ENCODE results near the gene KRTAP1-4.
"Not testable (repeated sequence)": the region's sequence is repeated elsewhere in the genome, so short reads cannot be mapped to it uniquely, and the experiment has no call there.

Gene KRTAP1-4

DNA sequence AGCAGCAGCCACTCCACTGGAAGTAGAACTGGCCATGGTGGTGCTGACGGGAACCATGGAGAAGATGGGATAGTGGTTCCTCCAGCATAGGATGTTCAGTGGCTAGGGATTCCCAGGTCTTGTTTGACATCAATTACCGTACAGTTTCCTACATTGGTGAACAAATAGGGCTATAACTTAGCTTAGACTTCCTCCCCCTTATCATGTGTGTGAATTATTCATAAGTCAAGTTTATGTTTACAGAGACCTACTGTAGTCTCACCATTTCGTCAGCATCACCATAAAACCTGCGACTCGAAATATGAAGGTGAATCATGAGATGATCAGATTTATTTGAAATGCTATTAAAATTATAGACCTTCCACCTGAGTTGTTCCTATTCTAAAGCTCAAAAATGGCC, 28.7 kb upstream of the KRTAP1-4 start:
- H3K27ac ChIP-seq, result no peak overlapping the region

DNA sequence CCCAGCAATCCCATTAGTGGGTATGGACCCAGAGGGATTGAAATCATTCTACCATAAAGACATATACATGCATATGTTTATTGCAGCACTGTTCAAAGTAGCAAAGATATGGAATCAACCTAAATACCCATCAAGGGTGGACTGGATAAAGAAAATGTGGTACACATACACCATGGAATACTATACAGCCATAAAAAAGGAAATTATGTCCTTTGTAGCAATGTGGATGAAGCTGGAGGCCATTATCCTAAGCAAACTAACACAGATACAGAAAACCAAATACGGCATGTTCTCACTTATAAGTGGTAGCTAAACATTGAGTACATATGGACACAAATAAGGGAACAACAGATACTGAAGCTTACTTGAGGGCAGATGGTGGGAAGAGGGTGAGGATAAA, 27.6 kb upstream of the KRTAP1-4 start:
- Histone ChIP-seq H3K4me3 (no peak overlapping the region), H3K27ac (no peak overlapping the region)
- DNase-seq (ENCODE audit: low spot score), result no peak
- TF ChIP-seq, protein P1, sequence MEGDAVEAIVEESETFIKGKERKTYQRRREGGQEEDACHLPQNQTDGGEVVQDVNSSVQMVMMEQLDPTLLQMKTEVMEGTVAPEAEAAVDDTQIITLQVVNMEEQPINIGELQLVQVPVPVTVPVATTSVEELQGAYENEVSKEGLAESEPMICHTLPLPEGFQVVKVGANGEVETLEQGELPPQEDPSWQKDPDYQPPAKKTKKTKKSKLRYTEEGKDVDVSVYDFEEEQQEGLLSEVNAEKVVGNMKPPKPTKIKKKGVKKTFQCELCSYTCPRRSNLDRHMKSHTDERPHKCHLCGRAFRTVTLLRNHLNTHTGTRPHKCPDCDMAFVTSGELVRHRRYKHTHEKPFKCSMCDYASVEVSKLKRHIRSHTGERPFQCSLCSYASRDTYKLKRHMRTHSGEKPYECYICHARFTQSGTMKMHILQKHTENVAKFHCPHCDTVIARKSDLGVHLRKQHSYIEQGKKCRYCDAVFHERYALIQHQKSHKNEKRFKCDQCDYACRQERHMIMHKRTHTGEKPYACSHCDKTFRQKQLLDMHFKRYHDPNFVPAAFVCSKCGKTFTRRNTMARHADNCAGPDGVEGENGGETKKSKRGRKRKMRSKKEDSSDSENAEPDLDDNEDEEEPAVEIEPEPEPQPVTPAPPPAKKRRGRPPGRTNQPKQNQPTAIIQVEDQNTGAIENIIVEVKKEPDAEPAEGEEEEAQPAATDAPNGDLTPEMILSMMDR (IDR thresholded peaks at IDR 0.05), result no peak

More for the DNA sequence above, 28.7 kb upstream of the KRTAP1-4 start:
- TF ChIP-seq, protein P1 (IDR thresholded peaks at IDR 0.05), result no peak
- DNase-seq (ENCODE audit: low spot score), result no peak
- no peak overlapping the region for H3K4me3 ChIP-seq

DNA sequence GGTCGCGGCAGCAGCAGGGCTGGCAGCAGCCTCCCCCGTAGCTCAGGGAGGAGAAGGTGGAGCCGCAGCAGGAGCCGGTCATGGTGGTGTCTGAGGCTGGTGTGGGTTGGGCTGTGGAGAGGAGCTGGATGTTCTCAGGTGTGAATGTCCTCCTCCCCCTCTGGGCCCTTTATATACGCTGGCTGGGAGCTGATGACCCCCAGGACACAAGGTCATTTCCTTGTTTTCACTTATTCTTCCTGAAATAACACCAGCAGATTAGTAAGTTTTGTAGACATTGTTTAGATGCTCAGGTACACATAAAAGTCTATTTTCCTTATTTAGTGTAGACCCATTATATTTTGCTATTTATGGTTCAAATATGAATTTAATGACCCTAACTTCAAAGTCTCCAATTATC, 25.1 kb upstream of the KRTAP1-4 start, which contains the start of gene KRTAP2-2:
TSS of gene KRTAP2-2 (minus strand) at position 101 of the 400 bp plus-strand sequence. CDS start at position 82, 19 bp downstream.
- DNase-seq (ENCODE audit: low spot score); H3K27ac ChIP-seq; H3K4me3 ChIP-seq: not testable (repeated sequence)

DNA sequence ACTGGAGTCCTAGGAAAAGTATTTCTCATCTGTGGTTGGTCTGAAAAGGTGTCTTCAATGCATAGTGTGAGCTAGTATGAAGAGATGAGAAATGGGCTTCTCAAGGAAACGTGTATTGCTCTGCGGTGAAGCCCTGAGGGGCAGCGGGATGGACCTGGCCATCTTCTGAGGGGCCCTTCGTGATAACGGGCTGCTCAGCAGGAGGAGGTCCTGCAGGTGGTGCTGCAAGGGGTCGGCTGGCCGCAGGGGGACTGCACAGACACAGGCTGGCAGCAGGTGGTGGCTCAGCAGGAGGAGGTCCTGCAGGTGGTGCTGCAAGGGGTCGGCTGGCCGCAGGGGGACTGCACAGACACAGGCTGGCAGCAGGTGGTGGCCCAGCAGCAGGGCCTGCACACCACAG, 24.6 kb upstream of the KRTAP1-4 start:
- not testable (repeated sequence) for DNase-seq (ENCODE audit: low spot score); H3K27ac ChIP-seq; H3K4me3 ChIP-seq

DNA sequence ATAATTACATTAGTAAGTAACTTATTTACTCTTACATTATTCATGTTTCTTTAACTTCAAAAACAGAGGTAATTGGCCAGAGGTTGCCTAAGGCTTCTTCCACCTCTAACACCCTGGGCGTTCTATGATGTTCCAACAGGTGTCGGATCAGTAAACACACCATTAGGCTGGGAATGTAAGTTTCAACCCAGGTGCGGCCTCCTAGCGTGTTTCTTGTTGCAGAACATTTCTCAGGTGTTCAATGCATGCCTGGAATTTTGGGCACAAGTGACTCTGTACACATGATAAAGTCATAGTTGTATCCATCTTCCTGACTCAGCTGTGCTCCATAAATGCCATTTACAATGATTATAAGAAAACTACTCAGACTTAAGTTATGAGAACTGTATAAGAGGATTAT, 24.0 kb upstream of the KRTAP1-4 start:
- DNase-seq (ENCODE audit: low spot score), result no peak
- H3K4me3 ChIP-seq, result no peak overlapping the region
- H3K27ac ChIP-seq, result no peak overlapping the region
- TF ChIP-seq, protein P1 (IDR thresholded peaks at IDR 0.05), result no peak

DNA sequence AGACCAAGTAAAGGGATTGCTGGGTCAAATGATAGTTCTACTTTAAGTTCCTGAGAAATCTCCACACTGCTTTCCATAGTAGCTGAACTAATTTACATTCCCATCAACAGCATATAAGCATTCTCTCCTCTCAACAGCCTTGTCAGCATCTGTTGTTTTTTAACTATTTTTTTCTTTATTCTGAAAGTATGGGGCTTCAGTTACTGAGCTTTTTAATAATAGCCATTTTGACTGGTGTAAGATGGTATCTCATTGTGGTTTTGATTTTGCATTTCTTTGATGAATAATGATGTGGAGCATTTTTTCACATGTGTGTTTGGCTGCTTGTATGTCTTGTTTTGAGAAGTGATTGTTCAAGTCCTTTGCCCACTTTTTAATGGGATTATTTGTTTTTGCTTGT, 22.6 kb upstream of the KRTAP1-4 start:
- H3K27ac ChIP-seq, result no peak overlapping the region
- DNase-seq (ENCODE audit: low spot score), result no peak
- TF ChIP-seq, protein P1 (IDR thresholded peaks at IDR 0.05), result no peak
- H3K4me3 ChIP-seq, result no peak overlapping the region

DNA sequence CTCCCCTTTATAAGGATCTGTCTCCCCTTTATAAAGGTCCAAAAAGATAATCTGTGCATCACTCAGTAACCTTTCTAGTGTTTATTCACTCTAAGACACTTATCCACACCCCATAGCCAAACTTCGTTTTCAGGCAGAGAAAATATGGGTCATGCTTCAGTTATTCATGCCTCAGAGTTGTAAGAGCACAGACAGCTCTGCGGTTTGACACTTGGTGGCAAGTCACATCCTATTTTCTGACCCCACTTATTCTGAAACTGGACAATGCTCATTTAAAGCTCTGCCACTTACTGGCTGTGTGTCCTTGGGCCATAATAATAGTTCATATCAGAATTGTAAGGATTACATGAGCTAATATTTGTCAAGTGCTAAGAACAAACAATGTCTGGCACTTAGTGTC, 19.1 kb upstream of the KRTAP1-4 start:
- DNase-seq (ENCODE audit: low spot score), result no peak
- H3K27ac ChIP-seq, result no peak overlapping the region
- no peak overlapping the region for H3K4me3 ChIP-seq
- TF ChIP-seq, protein P1 (IDR thresholded peaks at IDR 0.05), result no peak

DNA sequence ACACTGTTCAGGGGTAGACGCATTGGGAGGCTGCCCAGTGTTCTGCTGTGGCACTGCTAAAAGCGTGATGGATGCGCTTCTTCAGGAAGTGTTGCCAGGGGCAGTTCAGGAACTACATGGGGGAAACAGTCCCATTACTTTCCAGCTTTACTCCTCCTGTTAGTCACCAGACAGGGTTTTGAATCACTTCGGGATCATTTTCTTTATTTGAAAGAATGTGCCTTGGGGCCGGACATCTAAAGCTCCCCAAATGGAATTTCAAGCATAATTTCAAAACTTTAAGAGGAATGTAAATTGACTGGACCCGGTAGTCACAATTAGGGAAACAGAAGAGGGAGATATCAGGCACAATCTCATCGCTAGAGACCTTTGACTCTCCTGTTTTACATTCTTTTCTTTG, 18.4 kb upstream of the KRTAP1-4 start:
- no peak overlapping the region for H3K27ac ChIP-seq
- DNase-seq (ENCODE audit: low spot score), result no peak
- TF ChIP-seq, protein P1 (IDR thresholded peaks at IDR 0.05), result no peak
- H3K4me3 ChIP-seq, result no peak overlapping the region

DNA sequence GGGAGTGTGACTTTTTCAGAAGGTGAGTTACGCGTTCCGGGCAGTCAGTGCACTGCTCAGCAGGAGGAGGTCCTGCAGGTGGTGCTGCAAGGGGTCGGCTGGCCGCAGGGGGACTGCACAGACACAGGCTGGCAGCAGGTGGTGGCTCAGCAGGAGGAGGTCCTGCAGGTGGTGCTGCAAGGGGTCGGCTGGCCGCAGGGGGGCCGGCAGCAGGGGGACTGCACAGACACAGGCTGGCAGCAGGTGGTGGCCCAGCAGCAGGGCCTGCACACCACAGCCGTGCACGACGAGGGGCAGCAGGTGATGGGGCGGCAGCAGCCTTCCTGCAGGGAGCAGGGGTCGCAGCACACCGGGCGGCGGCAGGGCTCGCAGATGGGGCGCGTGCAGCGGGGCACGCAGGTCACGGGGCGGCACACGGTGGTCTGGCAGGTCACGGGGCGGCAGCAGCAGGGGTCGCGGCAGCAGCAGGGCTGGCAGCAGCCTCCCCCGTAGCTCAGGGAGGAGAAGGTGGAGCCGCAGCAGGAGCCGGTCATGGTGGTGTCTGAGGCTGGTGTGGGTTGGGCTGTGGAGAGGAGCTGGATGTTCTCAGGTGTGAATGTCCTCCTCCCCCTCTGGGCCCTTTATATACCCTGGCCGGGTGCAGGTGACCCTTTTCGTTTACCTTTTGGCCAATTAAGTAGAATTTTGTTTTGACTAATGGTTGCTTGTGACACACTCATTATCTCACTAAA, 16.9 kb upstream of the KRTAP1-4 start, which contains the start of gene KRTAP2-1:
TSS of gene KRTAP2-1 (minus strand) at position 582 of the 731 bp plus-strand sequence. CDS start at position 533, 49 bp downstream.
- not testable (repeated sequence) for H3K4me3 ChIP-seq; DNase-seq (ENCODE audit: low spot score); H3K27ac ChIP-seq
